HepG2 (cell line): ENCODE results near the gene ZNF627. TPM values are rescaled to one million over a fixed set of nuclear protein-coding genes. Genes with fewer than 3 reads are reported as not detected.

Source experiments
- ATAC-seq: fragments of 200-7000 bp; cut with Tn5 transposase; 3 replicates; pipeline ENCODE4 v1.9.1; 2020; ENCODE audit warnings: mild to moderate bottlenecking, moderate library complexity
- BruUV-seq: library from RNA; stranded (reverse); fragments of 400-500 nt; replicated peaks from 2 replicates; lab custom pipeline; 2021; lab: Mats Ljungman, UMichigan
- CTCF ChIA-PET: fragments of 300-600 bp; formaldehyde crosslinking; extraction: SDS; loops from one replicate; lab custom pipeline; 2021; ENCODE audit warnings: low total read pairs, inconsistent platforms, low intra/inter-chr PET ratio; lab: Yijun Ruan, JAX
- POLR2A ChIA-PET: fragments of 350-600 bp; sonication (Branson Sonifier 250); formaldehyde crosslinking; loops from one replicate; lab custom pipeline; 2020; ENCODE audit warnings: antibody characterized with exemption, inconsistent platforms; lab: Yijun Ruan, JAX
- DNase-seq: peaks from one replicate; pipeline ENCODE4 v3.0.0-alpha.2; 2015; ENCODE audit warnings: low spot score
- FAIRE-seq: peaks from 3 replicates; lab custom pipeline; 2011; peaks lifted over from hg19 to GRCh38; lab: Jason Lieb, UNC
- H2AFZ ChIP-seq: one replicate; pipeline ENCODE4 v1.6.1; 2011; ENCODE audit warnings: low read length, inconsistent platforms
- H3K27ac ChIP-seq: fragments of 300-600 bp; 3 replicates; pipeline ENCODE4 v1.8.0; 2011; ENCODE audit warnings: mixed run types, mild to moderate bottlenecking, mixed read lengths, low read length, inconsistent platforms; ENCODE audit not compliant: insufficient read depth; ENCODE audit errors: extremely low read length
- H3K27me3 ChIP-seq, 2 experiments: fragments of 200-600 bp in 1 of 2; 2 replicates in 1 of 2; 3 replicates in 1 of 2; pipeline versions ENCODE4 v1.6.0 to v1.8.0; 2011; ENCODE audit warnings: low read length in 2 of 2, mild to moderate bottlenecking in 2 of 2, moderate library complexity in 2 of 2, inconsistent platforms in 1 of 2; ENCODE audit not compliant: insufficient read depth in 2 of 2, control insufficient read depth in 1 of 2
- H3K36me3 ChIP-seq, 2 experiments: fragments of 200-600 bp in 1 of 2; replicated peaks in 1 of 2; 2 replicates in 1 of 2; 3 replicates in 1 of 2; pipeline versions ENCODE4 v1.5.1 to v1.8.0; 2011; ENCODE audit warnings: low read length in 2 of 2, inconsistent platforms in 1 of 2; ENCODE audit not compliant: insufficient read depth in 2 of 2, control insufficient read depth in 1 of 2
- H3K4me1 ChIP-seq: 2 replicates; pipeline ENCODE4 v1.5.1; 2012; ENCODE audit warnings: low read length, inconsistent platforms; ENCODE audit not compliant: insufficient read depth
- H3K4me2 ChIP-seq: 2 replicates; pipeline ENCODE4 v1.6.0; 2011; ENCODE audit warnings: low read depth, low read length, inconsistent platforms
- H3K4me3 ChIP-seq, 3 experiments: fragments of 200-600 bp in 1 of 3; sonication (generic), shearing (Covaris generic) in 1 of 3; replicated peaks in 1 of 3; 2 replicates each; pipeline ENCODE4 v1.5.1; 2011 to 2016; ENCODE audit warnings: low read length in 3 of 3, inconsistent platforms in 2 of 3, low read depth in 2 of 3, mild to moderate bottlenecking in 2 of 3, control low read depth in 1 of 3, mixed read lengths in 1 of 3; ENCODE audit not compliant: insufficient read depth in 1 of 3
- H3K79me2 ChIP-seq: one replicate; pipeline ENCODE4 v1.6.1; 2011; ENCODE audit warnings: low read length, inconsistent platforms; ENCODE audit not compliant: insufficient read depth
- H3K9ac ChIP-seq: 2 replicates; pipeline ENCODE4 v1.6.0; 2011; ENCODE audit warnings: mild to moderate bottlenecking, low read depth, low read length, inconsistent platforms; ENCODE audit not compliant: insufficient read depth
- H3K9me3 ChIP-seq: 2 replicates; pipeline ENCODE4 v1.5.1; 2012; ENCODE audit warnings: mild to moderate bottlenecking, low read length
- H4K20me1 ChIP-seq: 2 replicates; pipeline ENCODE4 v1.6.0; 2011; ENCODE audit warnings: inconsistent platforms, mild to moderate bottlenecking, low read length, moderate library complexity; ENCODE audit not compliant: insufficient read depth
- NONO ChIP-seq, 2 experiments: fragments of 450-650 bp in 1 of 2; sonication (generic) in 1 of 2; formaldehyde crosslinking in 1 of 2; IDR thresholded peaks in 1 of 2; conservative IDR thresholded peaks in 1 of 2; 2 replicates each; pipeline versions ENCODE4 v1.6.1 to v1.8.0; 2017 to 2022; ENCODE audit warnings: mild to moderate bottlenecking in 1 of 2, missing genetic modification reagents in 1 of 2, moderate library complexity in 1 of 2
- NR2F2 ChIP-seq: IDR thresholded peaks from 2 replicates; pipeline ENCODE4 v1.6.1; 2012; ENCODE audit warnings: low read depth, inconsistent platforms, borderline replicate concordance
- PHF5A ChIP-seq: IDR thresholded peaks from one replicate; pipeline ENCODE4 v1.6.1; 2018; ENCODE audit warnings: low read depth, missing genetic modification reagents; ENCODE audit not compliant: unreplicated experiment
- REXO4 ChIP-seq: sonication (generic); formaldehyde crosslinking; IDR thresholded peaks from 2 replicates; pipeline ENCODE4 v1.8.0; 2022; ENCODE audit warnings: missing genetic modification reagents, mild to moderate bottlenecking, borderline replicate concordance
- ZSCAN29 ChIP-seq: sonication (generic); formaldehyde crosslinking; conservative IDR thresholded peaks from 2 replicates; pipeline ENCODE4 v1.4.0; 2020; ENCODE audit warnings: mild to moderate bottlenecking, missing genetic modification reagents
- WGBS: methylation state at CpG from one replicate; pipeline ENCODE4 v1.1.6; 2017; ENCODE audit warnings: low lambda C conversion rate; 5-methylcytosine and 5-hydroxymethylcytosine counted together
- in situ Hi-C: cut with HindIII; loops from 2 replicates; pipeline ENCODE4 v1.10.0; 2017; ENCODE audit warnings: low pct_unique_long_range_greater_than_20kb; ENCODE audit not compliant: extremely low pct_ligation_motif_present
- intact Hi-C: fragments of 100-400 bp; cut with micrococcal nuclease; formaldehyde crosslinking; loops from one replicate; pipeline ENCODE4 v1.10.0; 2022; ENCODE audit not compliant: unreplicated experiment
- polyA plus RNA-seq, 8 experiments: library from polyadenylated mRNA; depleted of rRNA in 3 of 8; stranded (reverse) in 7 of 8; unstranded in 1 of 8; fragments of >200 nt; fragmentation: Illumina TruSeq in 4 of 8; extraction: Trizol in 4 of 8; gene quantifications; 2 replicates each; pipeline versions ENCODE4 v1.2.1 to v1.2.3, GENCODE V29; 2011 to 2016; ENCODE audit warnings: low read depth in 4 of 8, missing spikeins in 1 of 8, mixed read lengths in 1 of 8; ENCODE audit not compliant: insufficient read depth in 1 of 8
- total RNA-seq, 5 experiments: library from RNA; depleted of rRNA; stranded (reverse); fragments of >200 nt; fragmentation: Illumina TruSeq; extraction: Trizol; gene quantifications; 2 replicates each; pipeline ENCODE4 v1.2.3, GENCODE V29; 2016; ENCODE audit warnings: low read depth in 1 of 5
- TF ChIP-seq, protein P1 (sequence below): sonication (generic); formaldehyde crosslinking; IDR thresholded peaks from 2 replicates; pipeline ENCODE4 v1.4.0; 2020; ENCODE audit warnings: mild to moderate bottlenecking, missing genetic modification reagents

Gene ZNF627
- total and polyA plus RNA-seq, 2 of the 13 experiments (the other 11 are each of a cell fraction or from before 2014, with no cell fraction given): 4.2 to 12.7 TPM

DNA sequence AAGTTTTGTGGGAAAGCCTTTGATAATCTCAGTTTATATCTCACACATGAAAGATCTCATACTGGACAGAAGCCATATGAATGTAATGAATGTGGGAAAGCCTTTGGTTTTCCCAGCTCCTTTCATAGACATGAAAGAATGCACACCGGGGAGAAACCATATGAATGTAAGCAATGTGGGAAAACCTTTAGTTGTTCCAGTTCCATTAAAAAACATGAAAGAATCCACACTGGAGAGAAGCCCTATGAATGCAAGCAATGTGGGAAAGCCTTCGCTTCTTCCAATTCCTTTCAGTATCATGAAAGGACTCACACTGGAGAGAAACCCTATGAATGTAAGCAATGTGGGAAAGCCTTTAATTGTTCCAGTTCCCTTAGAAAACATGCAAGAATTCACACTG is 54.8 kb downstream of the ZNF627 start (continued):
- TF ChIP-seq, protein P1, sequence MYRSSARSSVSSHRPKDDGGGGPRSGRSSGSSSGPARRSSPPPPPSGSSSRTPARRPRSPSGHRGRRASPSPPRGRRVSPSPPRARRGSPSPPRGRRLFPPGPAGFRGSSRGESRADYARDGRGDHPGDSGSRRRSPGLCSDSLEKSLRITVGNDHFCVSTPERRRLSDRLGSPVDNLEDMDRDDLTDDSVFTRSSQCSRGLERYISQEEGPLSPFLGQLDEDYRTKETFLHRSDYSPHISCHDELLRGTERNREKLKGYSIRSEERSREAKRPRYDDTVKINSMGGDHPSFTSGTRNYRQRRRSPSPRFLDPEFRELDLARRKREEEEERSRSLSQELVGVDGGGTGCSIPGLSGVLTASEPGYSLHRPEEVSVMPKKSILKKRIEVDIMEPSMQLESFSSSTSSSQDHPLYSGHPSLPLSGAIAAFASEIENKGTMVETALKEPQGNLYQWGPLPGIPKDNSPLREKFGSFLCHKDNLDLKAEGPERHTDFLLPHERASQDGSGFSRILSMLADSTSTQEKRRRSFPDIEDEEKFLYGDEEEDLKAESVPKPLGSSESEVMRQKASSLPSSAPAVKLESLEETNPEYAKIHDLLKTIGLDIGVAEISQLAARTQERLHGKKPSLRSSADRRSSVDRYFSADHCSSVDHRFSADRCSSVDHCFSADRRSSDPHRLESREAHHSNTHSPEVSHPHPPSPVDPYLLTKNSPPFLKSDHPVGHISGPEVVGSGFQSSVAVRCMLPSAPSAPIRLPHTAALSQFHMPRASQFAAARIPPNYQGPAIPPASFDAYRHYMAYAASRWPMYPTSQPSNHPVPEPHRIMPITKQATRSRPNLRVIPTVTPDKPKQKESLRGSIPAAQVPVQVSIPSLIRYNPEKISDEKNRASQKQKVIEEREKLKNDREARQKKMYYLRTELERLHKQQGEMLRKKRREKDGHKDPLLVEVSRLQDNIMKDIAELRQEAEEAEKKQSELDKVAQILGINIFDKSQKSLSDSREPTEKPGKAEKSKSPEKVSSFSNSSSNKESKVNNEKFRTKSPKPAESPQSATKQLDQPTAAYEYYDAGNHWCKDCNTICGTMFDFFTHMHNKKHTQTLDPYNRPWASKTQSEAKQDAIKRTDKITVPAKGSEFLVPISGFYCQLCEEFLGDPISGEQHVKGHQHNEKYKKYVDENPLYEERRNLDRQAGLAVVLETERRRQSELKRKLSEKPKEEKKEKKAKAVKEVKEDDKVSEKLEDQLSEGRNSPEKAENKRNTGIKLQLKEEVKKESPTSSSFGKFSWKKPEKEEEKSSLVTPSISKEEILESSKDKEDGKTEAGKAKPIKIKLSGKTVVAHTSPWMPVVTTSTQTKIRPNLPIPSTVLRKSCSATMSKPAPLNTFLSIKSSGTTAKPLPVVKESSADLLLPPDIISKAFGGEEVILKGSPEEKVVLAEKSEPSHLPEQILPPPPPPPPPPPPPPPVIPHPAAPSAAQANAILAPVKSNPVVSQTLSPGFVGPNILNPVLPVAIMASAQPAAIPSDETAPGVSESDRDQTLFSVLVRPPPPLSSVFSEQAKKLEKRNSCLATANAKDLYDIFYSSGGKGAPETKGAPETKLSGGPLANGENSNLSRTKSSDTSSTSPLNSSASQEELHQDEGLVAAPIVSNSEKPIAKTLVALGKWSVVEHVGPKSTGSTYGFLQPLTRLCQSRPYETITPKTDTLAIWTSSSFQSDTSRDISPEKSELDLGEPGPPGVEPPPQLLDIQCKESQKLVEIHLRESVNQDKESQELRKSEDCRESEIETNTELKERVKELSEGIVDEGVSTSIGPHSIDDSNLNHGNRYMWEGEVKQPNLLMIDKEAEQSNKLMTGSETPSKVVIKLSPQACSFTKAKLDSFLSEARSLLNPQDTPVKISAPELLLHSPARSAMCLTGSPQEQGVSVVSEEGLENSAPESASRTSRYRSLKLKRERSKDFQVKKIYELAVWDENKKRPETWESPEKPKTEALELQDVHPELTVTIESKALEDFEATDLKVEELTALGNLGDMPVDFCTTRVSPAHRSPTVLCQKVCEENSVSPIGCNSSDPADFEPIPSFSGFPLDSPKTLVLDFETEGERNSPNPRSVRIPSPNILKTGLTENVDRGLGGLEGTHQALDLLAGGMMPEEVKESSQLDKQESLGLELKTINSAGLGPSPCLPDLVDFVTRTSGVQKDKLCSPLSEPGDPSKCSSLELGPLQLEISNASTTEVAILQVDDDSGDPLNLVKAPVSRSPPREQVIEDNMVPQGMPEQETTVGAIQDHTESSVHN: no peak

DNA sequence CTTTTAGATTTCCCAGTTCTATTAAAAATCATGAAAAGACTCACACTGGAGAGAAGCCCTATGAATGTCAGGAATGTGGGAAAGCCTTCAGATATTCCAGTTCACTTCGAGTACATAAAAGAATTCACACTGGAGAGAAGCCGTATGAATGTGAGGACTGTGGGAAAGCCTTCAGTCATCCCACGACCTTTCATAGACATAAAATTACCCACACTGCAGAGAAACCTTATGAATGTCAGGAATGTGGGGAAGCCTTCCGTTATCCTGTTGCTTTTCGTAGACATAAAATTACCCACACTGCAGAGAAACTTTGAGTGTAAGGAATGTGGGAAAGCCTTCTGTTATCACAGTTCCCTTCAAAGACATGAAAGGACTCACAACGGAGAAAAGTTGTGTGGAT is 55.2 kb downstream of the ZNF627 start:
- H3K9me3 ChIP-seq: no peaks in the 10 kb centered on the region
- intact Hi-C loops: no loop called here
- WGBS: 96% methylated on average over 6 of the region's 6 CpGs
- no peak overlapping the region for H3K27ac ChIP-seq
- no peak for ATAC-seq
- H3K36me3 ChIP-seq: peaks cover 2 to 11% of the 10 kb centered on the region in 2 experiments; a peak in 2 of 5 replicates
- no peak overlapping the region for H3K9ac ChIP-seq
- H3K4me1 ChIP-seq: peaks cover 8% of the 10 kb centered on the region
- ChIA-PET CTCF (no interaction called here), POLR2A (no interaction called here)
- in situ Hi-C loops: no loop called here
- TSS peak; percentile 39 for BruUV-seq
- no peaks in the 10 kb centered on the region for H3K27me3 ChIP-seq
- no peaks in the 10 kb centered on the region for H3K79me2 ChIP-seq
- no peak overlapping the region for H2AFZ ChIP-seq
- FAIRE-seq: no peak
- DNase-seq: no peak
- TF ChIP-seq REXO4 (CRISPR knock-in tag) (no peak), NR2F2 (no peak), NONO (IDR thresholded peaks at IDR 0.05) (no peak), NONO (CRISPR knock-in tag; conservative IDR thresholded peaks at IDR 0.05) (no peak), ZSCAN29 (CRISPR knock-in tag) (no peak), PHF5A (CRISPR knock-in tag) (no peak)
- H4K20me1 ChIP-seq: no peaks in the 10 kb centered on the region
- H3K4me2 ChIP-seq: no peak overlapping the region
- H3K4me3 ChIP-seq: no peak overlapping the region
